Measurements from ENCODE around the gene STARD8.

The STARD8 gene

DNA sequence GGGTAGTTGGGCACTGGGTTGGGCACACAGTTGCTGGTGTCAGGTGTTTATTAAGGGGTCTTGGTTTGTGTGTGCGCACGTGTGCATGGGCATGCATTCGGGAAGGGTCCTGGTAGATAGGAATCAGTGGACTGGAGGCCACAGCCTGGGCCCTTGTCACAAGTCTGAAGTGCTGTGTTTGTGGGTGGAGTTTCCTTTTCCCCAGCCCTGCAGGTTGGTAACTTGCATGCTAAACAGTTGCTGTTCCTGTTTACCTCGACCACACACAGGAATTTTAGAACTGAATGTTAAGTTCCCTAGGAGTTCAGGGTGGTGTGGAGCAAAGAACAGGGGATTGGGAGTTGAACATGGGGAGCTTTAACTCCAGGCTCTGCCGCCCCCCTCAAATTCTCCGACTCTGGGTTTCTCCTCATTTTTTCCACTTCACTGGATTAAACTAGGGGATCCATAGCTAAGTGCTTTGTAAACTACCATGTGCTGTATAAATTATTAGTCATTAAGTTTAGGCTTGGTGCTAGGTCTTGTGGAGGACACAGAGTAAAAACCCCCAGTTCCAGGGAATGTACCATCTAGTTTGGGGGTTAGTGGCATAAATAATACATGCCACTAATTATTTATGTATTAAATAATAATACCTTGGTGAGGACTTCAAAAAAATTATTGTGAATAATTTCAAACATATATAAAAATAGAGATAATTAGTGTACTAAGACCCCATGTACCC lies 49.0 kb downstream of the STARD8 start:
- TF ChIP-seq, protein P1, sequence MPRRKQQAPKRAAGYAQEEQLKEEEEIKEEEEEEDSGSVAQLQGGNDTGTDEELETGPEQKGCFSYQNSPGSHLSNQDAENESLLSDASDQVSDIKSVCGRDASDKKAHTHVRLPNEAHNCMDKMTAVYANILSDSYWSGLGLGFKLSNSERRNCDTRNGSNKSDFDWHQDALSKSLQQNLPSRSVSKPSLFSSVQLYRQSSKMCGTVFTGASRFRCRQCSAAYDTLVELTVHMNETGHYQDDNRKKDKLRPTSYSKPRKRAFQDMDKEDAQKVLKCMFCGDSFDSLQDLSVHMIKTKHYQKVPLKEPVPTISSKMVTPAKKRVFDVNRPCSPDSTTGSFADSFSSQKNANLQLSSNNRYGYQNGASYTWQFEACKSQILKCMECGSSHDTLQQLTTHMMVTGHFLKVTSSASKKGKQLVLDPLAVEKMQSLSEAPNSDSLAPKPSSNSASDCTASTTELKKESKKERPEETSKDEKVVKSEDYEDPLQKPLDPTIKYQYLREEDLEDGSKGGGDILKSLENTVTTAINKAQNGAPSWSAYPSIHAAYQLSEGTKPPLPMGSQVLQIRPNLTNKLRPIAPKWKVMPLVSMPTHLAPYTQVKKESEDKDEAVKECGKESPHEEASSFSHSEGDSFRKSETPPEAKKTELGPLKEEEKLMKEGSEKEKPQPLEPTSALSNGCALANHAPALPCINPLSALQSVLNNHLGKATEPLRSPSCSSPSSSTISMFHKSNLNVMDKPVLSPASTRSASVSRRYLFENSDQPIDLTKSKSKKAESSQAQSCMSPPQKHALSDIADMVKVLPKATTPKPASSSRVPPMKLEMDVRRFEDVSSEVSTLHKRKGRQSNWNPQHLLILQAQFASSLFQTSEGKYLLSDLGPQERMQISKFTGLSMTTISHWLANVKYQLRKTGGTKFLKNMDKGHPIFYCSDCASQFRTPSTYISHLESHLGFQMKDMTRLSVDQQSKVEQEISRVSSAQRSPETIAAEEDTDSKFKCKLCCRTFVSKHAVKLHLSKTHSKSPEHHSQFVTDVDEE (CRISPR knock-in tag; IDR thresholded peaks at IDR 0.05), result no peak
- TF ChIP-seq ISL1 (CRISPR knock-in tag; IDR thresholded peaks at IDR 0.05), result no peak
- TF ChIP-seq ZNF565 (CRISPR knock-in tag; conservative IDR thresholded peaks at IDR 0.05; ENCODE audit: low read depth), result no peak
- TF ChIP-seq ESRRG (CRISPR knock-in tag; IDR thresholded peaks at IDR 0.05), result no peak
- TF ChIP-seq BACH2 (CRISPR knock-in tag; IDR thresholded peaks at IDR 0.05; ENCODE audit: borderline replicate concordance), result no peak
- no peak for TF ChIP-seq ZFP3 (CRISPR knock-in tag; IDR thresholded peaks at IDR 0.05)
- ATAC-seq, result no peak

DNA sequence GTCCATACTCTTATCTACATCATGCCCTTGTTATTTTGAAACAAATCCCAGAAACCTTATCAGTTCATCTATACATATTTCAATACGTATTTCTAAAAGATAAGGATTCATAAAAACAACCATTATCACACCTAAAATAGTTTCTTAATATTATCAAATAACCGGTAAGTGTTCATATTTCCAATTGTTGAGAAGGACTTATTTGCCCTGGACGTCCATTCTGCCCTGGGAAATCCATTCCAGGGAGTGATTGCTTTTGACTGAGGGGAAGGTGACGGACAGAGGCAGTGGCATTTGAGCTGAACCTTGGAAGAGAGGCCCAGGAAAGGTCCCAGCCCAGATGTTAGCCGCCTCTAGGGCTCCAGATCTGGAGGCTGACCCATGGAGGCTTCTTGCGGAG lies 49.6 kb downstream of the STARD8 start:
- TF ChIP-seq TCF4 (CRISPR knock-in tag; IDR thresholded peaks at IDR 0.05; ENCODE audit: borderline replicate concordance) (no peak), ESRRG (CRISPR knock-in tag; IDR thresholded peaks at IDR 0.05) (no peak), RARB (CRISPR knock-in tag; IDR thresholded peaks at IDR 0.05) (no peak), SNAI2 (CRISPR knock-in tag; IDR thresholded peaks at IDR 0.05) (no peak), BACH2 (CRISPR knock-in tag; IDR thresholded peaks at IDR 0.05; ENCODE audit: borderline replicate concordance) (no peak), TOX (CRISPR knock-in tag; IDR thresholded peaks at IDR 0.05; ENCODE audit: borderline replicate concordance) (no peak), ZC3H10 (CRISPR knock-in tag; IDR thresholded peaks at IDR 0.05) (no peak), ARNTL (CRISPR knock-in tag; IDR thresholded peaks at IDR 0.05; ENCODE audit: borderline replicate concordance, low read depth) (no peak)
- TF ChIP-seq, protein P2, sequence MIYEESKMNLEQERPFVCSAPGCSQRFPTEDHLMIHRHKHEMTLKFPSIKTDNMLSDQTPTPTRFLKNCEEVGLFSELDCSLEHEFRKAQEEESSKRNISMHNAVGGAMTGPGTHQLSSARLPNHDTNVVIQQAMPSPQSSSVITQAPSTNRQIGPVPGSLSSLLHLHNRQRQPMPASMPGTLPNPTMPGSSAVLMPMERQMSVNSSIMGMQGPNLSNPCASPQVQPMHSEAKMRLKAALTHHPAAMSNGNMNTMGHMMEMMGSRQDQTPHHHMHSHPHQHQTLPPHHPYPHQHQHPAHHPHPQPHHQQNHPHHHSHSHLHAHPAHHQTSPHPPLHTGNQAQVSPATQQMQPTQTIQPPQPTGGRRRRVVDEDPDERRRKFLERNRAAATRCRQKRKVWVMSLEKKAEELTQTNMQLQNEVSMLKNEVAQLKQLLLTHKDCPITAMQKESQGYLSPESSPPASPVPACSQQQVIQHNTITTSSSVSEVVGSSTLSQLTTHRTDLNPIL (CRISPR knock-in tag; IDR thresholded peaks at IDR 0.05; ENCODE audit: low read depth), result no peak
- TF ChIP-seq, protein P3, sequence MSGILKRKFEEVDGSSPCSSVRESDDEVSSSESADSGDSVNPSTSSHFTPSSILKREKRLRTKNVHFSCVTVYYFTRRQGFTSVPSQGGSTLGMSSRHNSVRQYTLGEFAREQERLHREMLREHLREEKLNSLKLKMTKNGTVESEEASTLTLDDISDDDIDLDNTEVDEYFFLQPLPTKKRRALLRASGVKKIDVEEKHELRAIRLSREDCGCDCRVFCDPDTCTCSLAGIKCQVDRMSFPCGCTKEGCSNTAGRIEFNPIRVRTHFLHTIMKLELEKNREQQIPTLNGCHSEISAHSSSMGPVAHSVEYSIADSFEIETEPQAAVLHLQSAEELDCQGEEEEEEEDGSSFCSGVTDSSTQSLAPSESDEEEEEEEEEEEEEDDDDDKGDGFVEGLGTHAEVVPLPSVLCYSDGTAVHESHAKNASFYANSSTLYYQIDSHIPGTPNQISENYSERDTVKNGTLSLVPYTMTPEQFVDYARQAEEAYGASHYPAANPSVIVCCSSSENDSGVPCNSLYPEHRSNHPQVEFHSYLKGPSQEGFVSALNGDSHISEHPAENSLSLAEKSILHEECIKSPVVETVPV (CRISPR knock-in tag; IDR thresholded peaks at IDR 0.05), result no peak

DNA sequence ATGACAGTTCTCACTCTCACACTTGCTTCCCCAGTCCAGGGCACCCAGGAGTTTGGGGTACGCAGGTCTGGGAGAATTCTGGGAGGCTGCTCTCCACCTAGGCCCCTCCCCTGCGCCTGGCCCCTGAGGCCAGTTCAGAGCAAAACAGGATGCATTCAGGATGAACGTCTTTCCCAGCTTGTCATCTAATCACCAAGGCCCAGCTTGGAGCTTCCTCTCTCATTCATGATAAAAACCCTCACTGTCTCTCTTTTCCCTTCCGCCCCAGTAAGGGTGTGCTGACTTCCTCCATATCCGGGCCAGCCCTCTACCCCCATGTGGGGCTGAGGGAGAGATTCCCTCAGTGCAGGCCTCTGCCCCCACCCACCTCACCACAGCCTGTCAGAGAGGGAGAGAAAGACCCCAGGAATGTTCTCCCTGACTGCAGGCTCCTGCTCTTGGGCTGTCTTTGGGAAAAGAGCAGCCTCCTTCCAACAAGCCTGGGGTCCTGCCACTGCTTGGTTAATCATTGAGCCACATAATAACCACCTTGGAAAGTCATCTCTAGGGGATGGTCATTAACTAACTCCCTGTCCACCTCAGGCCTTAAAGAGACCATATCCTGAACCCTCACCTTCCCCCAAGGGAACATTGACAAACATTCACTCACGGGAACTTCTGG lies 50.1 kb downstream of the STARD8 start:
- TF ChIP-seq TCF4 (CRISPR knock-in tag; IDR thresholded peaks at IDR 0.05; ENCODE audit: borderline replicate concordance) (no peak), OSR1 (CRISPR knock-in tag; IDR thresholded peaks at IDR 0.05) (no peak), ZC3H10 (CRISPR knock-in tag; IDR thresholded peaks at IDR 0.05) (no peak), ISL1 (CRISPR knock-in tag; IDR thresholded peaks at IDR 0.05) (no peak), ESRRG (CRISPR knock-in tag; IDR thresholded peaks at IDR 0.05) (no peak), ARNTL (CRISPR knock-in tag; IDR thresholded peaks at IDR 0.05; ENCODE audit: borderline replicate concordance, low read depth) (no peak), ZNF565 (CRISPR knock-in tag; conservative IDR thresholded peaks at IDR 0.05; ENCODE audit: low read depth) (no peak), BACH2 (CRISPR knock-in tag; IDR thresholded peaks at IDR 0.05; ENCODE audit: borderline replicate concordance) (no peak), PPARA (CRISPR knock-in tag; IDR thresholded peaks at IDR 0.05; ENCODE audit: borderline replicate concordance) (no peak), ZNF70 (CRISPR knock-in tag; IDR thresholded peaks at IDR 0.05) (no peak), SNAI2 (CRISPR knock-in tag; IDR thresholded peaks at IDR 0.05) (no peak), TOX (CRISPR knock-in tag; IDR thresholded peaks at IDR 0.05; ENCODE audit: borderline replicate concordance) (no peak)
- TF ChIP-seq, protein P3 (CRISPR knock-in tag; IDR thresholded peaks at IDR 0.05), result no peak
- TF ChIP-seq, protein P4, sequence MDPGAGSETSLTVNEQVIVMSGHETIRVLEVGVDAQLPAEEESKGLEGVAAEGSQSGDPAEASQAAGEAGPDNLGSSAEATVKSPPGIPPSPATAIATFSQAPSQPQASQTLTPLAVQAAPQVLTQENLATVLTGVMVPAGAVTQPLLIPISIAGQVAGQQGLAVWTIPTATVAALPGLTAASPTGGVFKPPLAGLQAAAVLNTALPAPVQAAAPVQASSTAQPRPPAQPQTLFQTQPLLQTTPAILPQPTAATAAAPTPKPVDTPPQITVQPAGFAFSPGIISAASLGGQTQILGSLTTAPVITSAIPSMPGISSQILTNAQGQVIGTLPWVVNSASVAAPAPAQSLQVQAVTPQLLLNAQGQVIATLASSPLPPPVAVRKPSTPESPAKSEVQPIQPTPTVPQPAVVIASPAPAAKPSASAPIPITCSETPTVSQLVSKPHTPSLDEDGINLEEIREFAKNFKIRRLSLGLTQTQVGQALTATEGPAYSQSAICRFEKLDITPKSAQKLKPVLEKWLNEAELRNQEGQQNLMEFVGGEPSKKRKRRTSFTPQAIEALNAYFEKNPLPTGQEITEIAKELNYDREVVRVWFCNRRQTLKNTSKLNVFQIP (CRISPR knock-in tag; IDR thresholded peaks at IDR 0.05; ENCODE audit: borderline replicate concordance, low read depth), result no peak
- TF ChIP-seq, protein P5, sequence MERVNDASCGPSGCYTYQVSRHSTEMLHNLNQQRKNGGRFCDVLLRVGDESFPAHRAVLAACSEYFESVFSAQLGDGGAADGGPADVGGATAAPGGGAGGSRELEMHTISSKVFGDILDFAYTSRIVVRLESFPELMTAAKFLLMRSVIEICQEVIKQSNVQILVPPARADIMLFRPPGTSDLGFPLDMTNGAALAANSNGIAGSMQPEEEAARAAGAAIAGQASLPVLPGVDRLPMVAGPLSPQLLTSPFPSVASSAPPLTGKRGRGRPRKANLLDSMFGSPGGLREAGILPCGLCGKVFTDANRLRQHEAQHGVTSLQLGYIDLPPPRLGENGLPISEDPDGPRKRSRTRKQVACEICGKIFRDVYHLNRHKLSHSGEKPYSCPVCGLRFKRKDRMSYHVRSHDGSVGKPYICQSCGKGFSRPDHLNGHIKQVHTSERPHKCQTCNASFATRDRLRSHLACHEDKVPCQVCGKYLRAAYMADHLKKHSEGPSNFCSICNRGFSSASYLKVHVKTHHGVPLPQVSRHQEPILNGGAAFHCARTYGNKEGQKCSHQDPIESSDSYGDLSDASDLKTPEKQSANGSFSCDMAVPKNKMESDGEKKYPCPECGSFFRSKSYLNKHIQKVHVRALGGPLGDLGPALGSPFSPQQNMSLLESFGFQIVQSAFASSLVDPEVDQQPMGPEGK (CRISPR knock-in tag; IDR thresholded peaks at IDR 0.05; ENCODE audit: borderline replicate concordance), result no peak
- TF ChIP-seq, protein P2 (CRISPR knock-in tag; IDR thresholded peaks at IDR 0.05; ENCODE audit: low read depth), result no peak
- no peak for ATAC-seq

More for the DNA sequence above, 49.6 kb downstream of the STARD8 start:
- ATAC-seq, result no peak
